Non-pigmented ciliary epithelial cell (primary cell): ENCODE results near the gene RAB19.
"Not testable (repeated sequence)": the region's sequence is repeated elsewhere in the genome, so short reads cannot be mapped to it uniquely, and the experiment has no call there.

Source experiments
- DNase-seq: peaks from one replicate; pipeline ENCODE4 v3.0.0-alpha.2; 2010; ENCODE audit warnings: low read depth

Gene RAB19

GRCh38 chr7:140453785-140454656 is 50.2 kb downstream of the RAB19 start:
- not testable (repeated sequence) for DNase-seq

DNA sequence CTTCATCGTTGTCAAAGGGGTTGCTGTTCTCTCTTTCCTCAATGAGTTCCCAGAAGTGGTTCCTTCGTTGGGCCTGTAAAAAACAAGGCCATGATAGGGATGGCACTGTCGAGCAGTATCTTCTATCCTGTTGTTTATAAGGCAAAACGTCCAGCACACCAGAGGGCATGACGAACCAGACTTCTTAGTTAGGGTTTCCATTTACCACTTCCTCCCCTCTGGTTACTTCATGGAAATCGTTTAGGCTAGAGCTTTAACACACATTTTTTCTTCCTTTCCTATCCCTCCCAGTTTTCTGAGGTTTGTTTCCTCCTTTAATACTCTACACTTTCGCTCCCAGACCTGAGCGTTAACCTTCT is 50.8 kb downstream of the RAB19 start:
- DNase-seq, result no peak

GRCh38 chr7:140455743-140456142 is 51.9 kb downstream of the RAB19 start:
- no peak for DNase-seq

GRCh38 chr7:140456551-140457051 is 52.7 kb downstream of the RAB19 start:
- DNase-seq, result no peak

DNA sequence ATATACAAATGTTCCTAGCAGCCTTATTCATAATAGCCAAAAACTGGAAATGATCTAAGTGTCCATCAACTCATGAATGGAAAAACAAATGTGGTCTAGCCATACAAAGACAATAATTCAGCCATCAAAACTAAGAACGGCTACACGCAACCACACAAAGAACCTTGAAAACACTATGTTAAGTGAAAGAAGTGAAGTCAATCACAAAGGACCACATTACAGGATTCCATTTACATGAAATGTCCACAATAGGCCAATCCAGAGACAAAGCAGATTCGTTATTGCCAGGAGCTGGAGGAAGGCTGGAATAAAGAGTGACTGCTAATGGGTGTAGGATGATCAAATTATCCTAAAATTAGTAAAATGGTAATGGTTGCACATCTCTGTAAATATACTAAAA is 54.3 kb downstream of the RAB19 start:
- no peak for DNase-seq

GRCh38 chr7:140458916-140459315 is 55.1 kb downstream of the RAB19 start:
- DNase-seq, result no peak

DNA sequence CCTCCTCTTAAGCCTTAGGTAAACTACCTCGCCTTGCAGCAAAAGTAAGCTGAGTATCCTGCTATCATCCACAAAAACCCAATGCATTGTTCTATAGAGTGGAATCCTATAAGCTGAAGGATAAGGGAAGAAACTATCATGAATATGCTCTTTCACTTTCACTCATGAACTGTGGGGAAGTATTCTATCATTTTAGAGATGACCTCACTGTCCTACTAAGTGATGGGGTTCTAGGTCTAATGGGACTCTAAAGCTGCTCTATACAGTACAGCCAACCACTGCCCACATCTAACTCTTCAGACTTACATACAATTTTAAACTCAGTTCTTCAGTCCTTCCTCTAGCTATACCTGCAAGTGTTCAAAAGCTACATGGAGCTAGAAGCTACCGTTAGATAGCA is 59.3 kb downstream of the RAB19 start:
- no peak for DNase-seq

- no peak for DNase-seq
Measured at GRCh38 chr7:140475747-140476333, 72.0 kb downstream of the RAB19 start.

GRCh38 chr7:140476698-140477261 is 72.9 kb downstream of the RAB19 start:
- no peak for DNase-seq
